K562 (cell line): ENCODE data around the gene PANX1. TPM values are rescaled to one million over a fixed set of nuclear protein-coding genes. Genes with fewer than 3 reads are reported as not detected.

Source experiments
- polyA plus RNA-seq, 8 experiments: library from polyadenylated mRNA; depleted of rRNA in 4 of 8; stranded (reverse) in 5 of 8; unstranded in 3 of 8; fragments of >200 nt; fragmentation: Nextera tagmentation in 2 of 8; fragmentation: Illumina TruSeq in 1 of 8; extraction: Ambion mirVana in 2 of 8; extraction: Trizol in 1 of 8; gene quantifications; 2 replicates each; pipeline versions ENCODE4 v1.2.1 to v1.2.3, GENCODE V29; 2011 to 2014; ENCODE audit warnings: inconsistent platforms in 1 of 8, missing spikeins in 1 of 8
- total RNA-seq, 7 experiments: library from RNA; depleted of rRNA in 6 of 7; stranded (reverse); fragments of >200 nt in 6 of 7; fragmentation: Illumina TruSeq in 2 of 7; extraction: Trizol in 2 of 7; gene quantifications; 2 replicates each; pipeline versions ENCODE4 v1.2.1 to v1.2.3, GENCODE V29; 2011 to 2021; ENCODE audit warnings: low replicate concordance in 1 of 7
- TF ChIP-seq, protein P1 (sequence below): fragments of 450-650 bp; IDR thresholded peaks from 2 replicates; pipeline ENCODE4 v1.6.1; 2016; ENCODE audit warnings: low read depth

The PANX1 gene
- total and polyA plus RNA-seq, 9 of the 15 experiments (the other 6 are each of a cell fraction or from before 2014, with no cell fraction given), result 1.9 to 14.8 (median 10.1) TPM

DNA sequence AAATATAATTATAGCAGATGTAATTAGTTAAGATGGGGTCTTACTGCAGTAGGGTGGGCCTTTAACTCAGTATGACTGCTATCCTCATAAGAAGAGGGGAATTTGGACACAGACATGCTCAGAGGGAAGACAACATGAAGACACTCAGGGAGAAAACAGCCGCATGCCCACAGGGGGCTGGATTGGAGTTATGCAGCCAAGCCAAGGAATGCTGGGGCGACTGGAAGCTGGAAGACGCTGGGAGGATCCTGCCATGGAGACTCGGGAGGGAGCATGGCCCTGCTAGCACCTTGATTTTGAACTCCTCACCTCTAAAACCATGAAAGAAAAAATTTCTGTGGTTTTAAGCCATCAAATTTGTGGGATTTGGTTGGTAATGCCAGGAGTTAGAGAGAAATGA is 40.9 kb downstream of the PANX1 start (continued):
- TF ChIP-seq, protein P1, sequence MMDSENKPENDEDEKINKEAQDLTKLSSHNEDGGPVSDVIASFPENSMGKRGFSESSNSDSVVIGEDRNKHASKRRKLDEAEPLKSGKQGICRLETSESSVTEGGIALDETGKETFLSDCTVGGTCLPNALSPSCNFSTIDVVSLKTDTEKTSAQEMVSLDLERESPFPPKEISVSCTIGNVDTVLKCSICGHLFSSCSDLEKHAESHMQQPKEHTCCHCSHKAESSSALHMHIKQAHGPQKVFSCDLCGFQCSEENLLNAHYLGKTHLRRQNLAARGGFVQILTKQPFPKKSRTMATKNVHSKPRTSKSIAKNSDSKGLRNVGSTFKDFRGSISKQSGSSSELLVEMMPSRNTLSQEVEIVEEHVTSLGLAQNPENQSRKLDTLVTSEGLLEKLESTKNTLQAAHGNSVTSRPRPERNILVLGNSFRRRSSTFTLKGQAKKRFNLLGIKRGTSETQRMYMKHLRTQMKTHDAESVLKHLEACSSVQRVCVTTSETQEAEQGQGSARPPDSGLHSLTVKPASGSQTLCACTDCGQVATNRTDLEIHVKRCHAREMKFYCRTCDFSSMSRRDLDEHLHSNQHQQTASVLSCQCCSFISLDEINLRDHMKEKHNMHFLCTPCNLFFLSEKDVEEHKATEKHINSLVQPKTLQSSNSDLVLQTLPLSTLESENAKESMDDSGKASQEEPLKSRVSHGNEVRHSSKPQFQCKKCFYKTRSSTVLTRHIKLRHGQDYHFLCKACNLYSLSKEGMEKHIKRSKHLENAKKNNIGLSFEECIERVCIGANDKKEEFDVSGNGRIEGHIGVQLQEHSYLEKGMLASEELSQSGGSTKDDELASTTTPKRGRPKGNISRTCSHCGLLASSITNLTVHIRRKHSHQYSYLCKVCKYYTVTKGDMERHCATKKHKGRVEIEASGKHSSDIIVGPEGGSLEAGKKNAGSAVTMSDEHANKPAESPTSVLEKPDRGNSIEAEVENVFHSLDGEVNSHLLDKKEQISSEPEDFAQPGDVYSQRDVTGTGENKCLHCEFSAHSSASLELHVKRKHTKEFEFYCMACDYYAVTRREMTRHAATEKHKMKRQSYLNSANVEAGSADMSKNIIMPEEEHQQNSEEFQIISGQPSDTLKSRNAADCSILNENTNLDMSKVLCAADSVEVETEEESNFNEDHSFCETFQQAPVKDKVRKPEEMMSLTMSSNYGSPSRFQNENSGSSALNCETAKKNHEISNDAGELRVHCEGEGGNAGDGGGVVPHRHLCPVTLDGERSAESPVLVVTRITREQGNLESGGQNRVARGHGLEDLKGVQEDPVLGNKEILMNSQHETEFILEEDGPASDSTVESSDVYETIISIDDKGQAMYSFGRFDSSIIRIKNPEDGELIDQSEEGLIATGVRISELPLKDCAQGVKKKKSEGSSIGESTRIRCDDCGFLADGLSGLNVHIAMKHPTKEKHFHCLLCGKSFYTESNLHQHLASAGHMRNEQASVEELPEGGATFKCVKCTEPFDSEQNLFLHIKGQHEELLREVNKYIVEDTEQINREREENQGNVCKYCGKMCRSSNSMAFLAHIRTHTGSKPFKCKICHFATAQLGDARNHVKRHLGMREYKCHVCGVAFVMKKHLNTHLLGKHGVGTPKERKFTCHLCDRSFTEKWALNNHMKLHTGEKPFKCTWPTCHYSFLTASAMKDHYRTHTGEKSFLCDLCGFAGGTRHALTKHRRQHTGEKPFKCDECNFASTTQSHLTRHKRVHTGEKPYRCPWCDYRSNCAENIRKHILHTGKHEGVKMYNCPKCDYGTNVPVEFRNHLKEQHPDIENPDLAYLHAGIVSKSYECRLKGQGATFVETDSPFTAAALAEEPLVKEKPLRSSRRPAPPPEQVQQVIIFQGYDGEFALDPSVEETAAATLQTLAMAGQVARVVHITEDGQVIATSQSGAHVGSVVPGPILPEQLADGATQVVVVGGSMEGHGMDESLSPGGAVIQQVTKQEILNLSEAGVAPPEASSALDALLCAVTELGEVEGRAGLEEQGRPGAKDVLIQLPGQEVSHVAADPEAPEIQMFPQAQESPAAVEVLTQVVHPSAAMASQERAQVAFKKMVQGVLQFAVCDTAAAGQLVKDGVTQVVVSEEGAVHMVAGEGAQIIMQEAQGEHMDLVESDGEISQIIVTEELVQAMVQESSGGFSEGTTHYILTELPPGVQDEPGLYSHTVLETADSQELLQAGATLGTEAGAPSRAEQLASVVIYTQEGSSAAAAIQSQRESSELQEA, result no peak
- TF ChIP-seq, all 486 proteins: peak for 0
